RCC 7860 (cell line): ENCODE measurements around the gene UBE2O.
"Not testable (repeated sequence)": the region's sequence is repeated elsewhere in the genome, so short reads cannot be mapped to it uniquely, and the experiment has no call there.

Experiments
- DNase-seq: peaks from one replicate; pipeline ENCODE4 v3.0.0-alpha.2; 2015; ENCODE audit warnings: low spot score
- FAIRE-seq: peaks from 2 replicates; lab custom pipeline; 2012; peaks lifted over from hg19 to GRCh38; lab: Jason Lieb, UNC

The UBE2O gene

GRCh38 chr17:76381633-76382350 lies 71.2 kb downstream of the UBE2O start:
- no peak for DNase-seq
- no peak for FAIRE-seq

- FAIRE-seq (no peak), DNase-seq (no peak)
Measured at GRCh38 chr17:76379646-76380376, 73.1 kb downstream of the UBE2O start.

GRCh38 chr17:76379275-76379641 lies 73.7 kb downstream of the UBE2O start:
- DNase-seq: peak; percentile 13
- FAIRE-seq: no peak

- DNase-seq: no peak
- FAIRE-seq: no peak
Measured at GRCh38 chr17:76378548-76379274, 74.2 kb downstream of the UBE2O start.

- FAIRE-seq: no peak
- no peak for DNase-seq
Measured at GRCh38 chr17:76376318-76377133, 76.4 kb downstream of the UBE2O start.

GRCh38 chr17:76371656-76372628 lies 81.0 kb downstream of the UBE2O start:
- peak; percentile 99 for DNase-seq

GRCh38 chr17:76370261-76370993 lies 82.5 kb downstream of the UBE2O start:
- peak; percentile 95 for FAIRE-seq
- DNase-seq: peak; percentile 98

More at GRCh38 chr17:76371656-76372628, 81.0 kb downstream of the UBE2O start:
- FAIRE-seq: peak; percentile 95

- DNase-seq (no peak), FAIRE-seq (no peak)
Measured at GRCh38 chr17:76369804-76370203, 83.1 kb downstream of the UBE2O start.

GRCh38 chr17:76369379-76369778 lies 83.6 kb downstream of the UBE2O start:
- FAIRE-seq: no peak

GRCh38 chr17:76368545-76368944 lies 84.4 kb downstream of the UBE2O start:
- FAIRE-seq (no peak), DNase-seq (no peak)

More at GRCh38 chr17:76369379-76369778, 83.6 kb downstream of the UBE2O start:
- no peak for DNase-seq

GRCh38 chr17:76367642-76368041 lies 85.3 kb downstream of the UBE2O start:
- no peak for DNase-seq
- FAIRE-seq: no peak

GRCh38 chr17:76366247-76366646 lies 86.7 kb downstream of the UBE2O start:
- no peak for FAIRE-seq
- no peak for DNase-seq

- FAIRE-seq (no peak), DNase-seq (no peak)
Measured at GRCh38 chr17:76365256-76365903, 87.6 kb downstream of the UBE2O start.

- FAIRE-seq (no peak), DNase-seq (no peak)
Measured at GRCh38 chr17:76363107-76363842, 89.7 kb downstream of the UBE2O start.

- DNase-seq (no peak), FAIRE-seq (no peak)
Measured at GRCh38 chr17:76360461-76360860, 92.5 kb downstream of the UBE2O start.

GRCh38 chr17:76359776-76360175 lies 93.2 kb downstream of the UBE2O start:
- not testable (repeated sequence) for DNase-seq, FAIRE-seq

- DNase-seq: no peak
Measured at GRCh38 chr17:76359375-76359774, 93.6 kb downstream of the UBE2O start.

More at GRCh38 chr17:76359375-76359774, 93.6 kb downstream of the UBE2O start:
- FAIRE-seq: no peak
